HG03060 (cell line): Measurements from ENCODE around the gene TBXAS1.

Experiments
- ATAC-seq: cut with Tn5 transposase; IDR thresholded peaks from one replicate; pipeline ENCODE4 v1.9.1; 2021; ENCODE audit warnings: low read depth, moderate number of reproducible peaks; ENCODE audit not compliant: unreplicated experiment

TBXAS1 gene

GRCh38 chr7:139829025-139829774 lies at the start of gene TBXAS1:
TBXAS1 (plus strand) TSS chr7:139829264; CDS start chr7:139829391, 127 bp downstream.
- no peak for ATAC-seq

GRCh38 chr7:139782932-139783331 lies 46.1 kb upstream of the TBXAS1 start:
- ATAC-seq, result no peak

DNA sequence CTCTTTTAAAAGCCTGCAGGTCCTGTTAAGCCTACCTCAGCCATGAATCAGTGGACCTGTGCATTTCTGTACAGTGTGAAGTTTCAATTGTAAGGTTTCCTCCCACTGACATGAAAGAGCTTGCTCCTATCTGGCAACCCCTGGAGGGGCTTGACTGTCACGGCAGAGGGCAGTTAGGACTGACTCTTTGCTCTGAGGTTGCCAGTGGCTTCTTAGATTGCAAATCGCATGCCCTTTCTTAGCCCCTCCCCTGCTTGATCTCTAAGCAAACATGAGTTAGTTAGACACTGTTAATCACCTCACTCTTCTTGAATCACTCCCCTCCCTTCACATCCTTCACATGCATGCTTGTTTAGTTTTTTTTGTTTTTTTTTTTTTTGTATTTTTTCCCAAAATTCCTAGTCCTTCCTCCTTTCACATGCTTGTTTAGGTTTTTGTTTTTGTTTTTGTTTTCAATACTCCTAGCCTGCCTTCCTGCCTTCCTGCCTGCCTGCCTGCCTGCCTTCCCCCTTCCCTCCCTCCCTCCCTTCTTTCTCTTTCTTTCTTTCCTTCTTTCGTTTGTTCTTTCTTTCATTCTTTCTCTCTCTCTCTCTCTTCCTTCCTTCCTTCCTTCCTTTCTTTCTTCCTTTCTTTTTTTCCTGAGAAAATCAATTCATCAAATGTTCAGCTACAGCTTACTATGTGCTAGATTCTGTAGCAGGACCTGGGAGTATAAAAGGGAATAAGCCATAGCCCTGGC lies 45.2 kb upstream of the TBXAS1 start:
- no peak for ATAC-seq

GRCh38 chr7:139784648-139785047 lies 44.4 kb upstream of the TBXAS1 start:
- ATAC-seq, result no peak

- ATAC-seq, result no peak
Observed at GRCh38 chr7:139791316-139791715, 37.7 kb upstream of the TBXAS1 start.

DNA sequence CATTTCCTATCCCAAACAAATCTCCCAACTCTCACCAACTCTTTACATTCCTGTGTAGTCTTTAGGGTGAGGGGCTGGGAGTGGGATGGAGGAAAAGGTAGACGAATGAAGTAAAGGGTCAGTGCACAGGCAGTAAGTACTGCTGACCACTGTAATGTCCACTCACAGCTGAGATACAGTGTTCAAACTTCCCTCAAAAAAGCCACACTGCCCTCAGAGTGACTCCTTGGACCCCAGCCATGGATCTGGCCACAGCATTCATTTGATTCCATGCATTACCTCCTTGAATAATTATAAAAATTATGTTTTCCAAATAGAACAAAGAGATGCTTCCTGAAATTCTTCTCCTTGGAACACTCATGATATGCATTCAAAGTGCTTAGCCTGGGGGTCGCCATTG lies 31.5 kb upstream of the TBXAS1 start:
- ATAC-seq, result no peak

- no peak for ATAC-seq
Observed at GRCh38 chr7:139798221-139798620, 30.8 kb upstream of the TBXAS1 start.

DNA sequence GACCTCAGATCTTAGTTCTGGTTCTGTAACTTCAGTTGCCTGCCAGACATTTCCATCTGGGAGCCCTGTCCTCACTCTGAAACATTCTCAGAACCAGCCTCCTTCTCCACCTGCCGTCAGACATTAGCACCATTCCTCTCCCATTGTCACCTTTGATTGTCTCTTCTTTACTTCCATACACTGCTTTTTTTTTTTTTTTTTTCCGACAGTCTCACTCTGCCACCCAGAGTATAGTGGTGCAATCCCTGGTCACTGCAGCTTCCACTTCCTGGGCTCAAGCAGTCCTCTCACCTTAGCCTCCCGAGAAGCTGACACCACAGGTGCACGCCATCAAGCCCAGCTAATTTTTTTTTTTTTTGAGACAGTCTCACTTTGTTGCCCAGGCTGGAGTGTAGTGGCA lies 30.2 kb upstream of the TBXAS1 start:
- ATAC-seq, result no peak

GRCh38 chr7:139799586-139799985 lies 29.5 kb upstream of the TBXAS1 start:
- ATAC-seq, result no peak

- ATAC-seq, result no peak
Observed at GRCh38 chr7:139804571-139804970, 24.5 kb upstream of the TBXAS1 start.

GRCh38 chr7:139807009-139807408 lies 22.1 kb upstream of the TBXAS1 start:
- ATAC-seq, result no peak

GRCh38 chr7:139808427-139808826 lies 20.6 kb upstream of the TBXAS1 start:
- ATAC-seq, result no peak

GRCh38 chr7:139808846-139809442 lies 20.1 kb upstream of the TBXAS1 start:
- ATAC-seq, result no peak

GRCh38 chr7:139811066-139811465 lies 18.0 kb upstream of the TBXAS1 start:
- ATAC-seq, result no peak

DNA sequence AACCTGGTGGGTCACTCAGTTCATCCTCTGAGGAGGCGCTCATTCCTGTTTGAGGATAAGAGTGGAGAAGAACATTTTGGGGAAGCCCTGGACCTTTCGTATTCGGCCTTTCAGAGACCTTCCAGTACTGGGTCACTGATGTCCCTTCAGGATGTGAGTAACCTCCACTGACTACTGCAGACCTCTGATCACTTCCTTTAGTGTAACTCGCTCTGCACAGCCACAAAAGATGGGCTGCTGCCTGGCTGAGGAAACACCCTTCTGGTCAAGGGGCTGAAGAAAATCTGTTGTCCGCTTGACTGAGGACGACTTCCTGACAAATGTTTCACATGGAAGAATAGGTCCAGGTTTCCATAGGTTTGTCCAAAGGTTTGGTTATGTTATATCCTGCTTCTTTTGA lies 15.9 kb upstream of the TBXAS1 start:
- no peak for ATAC-seq

DNA sequence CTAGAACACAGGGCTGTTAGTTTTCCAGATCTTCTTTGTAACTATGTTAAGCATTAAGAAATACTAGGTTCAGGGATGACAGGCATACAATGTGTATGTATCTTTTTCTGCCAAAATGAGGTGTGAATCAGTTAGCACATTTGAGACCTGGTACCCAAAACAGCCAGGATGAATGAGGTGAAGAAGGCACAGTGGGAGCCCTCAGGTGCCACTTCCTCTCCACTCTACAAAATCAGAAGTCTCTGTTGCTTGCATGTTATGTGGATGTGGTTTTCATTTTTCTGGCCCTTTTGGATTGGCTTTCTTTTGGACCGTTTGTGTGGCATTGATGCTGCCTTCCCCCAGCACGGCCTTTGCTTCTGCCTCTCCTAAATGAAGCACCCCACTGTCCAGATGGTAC lies 15.4 kb upstream of the TBXAS1 start:
- no peak for ATAC-seq

GRCh38 chr7:139817249-139817648 lies 11.8 kb upstream of the TBXAS1 start:
- ATAC-seq, result no peak

DNA sequence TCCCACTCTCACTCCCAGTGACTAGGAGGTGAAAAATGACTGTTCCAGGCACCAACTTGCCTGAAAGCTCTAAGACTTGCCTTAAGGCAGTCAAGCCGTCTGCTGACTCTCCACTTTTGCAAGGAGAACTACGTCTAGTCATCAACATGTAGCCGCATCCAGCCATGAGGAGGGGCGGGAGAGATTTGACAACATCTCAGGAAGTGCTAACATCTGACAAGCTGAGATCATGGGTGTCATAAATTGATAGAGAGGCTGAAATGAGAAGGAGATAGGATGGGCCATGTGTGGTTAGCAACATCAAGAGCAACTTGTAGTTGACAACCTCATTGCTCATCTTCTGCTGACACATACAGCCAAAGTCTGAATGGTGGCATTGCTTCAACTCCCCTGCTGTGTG lies 9.0 kb upstream of the TBXAS1 start:
- ATAC-seq, result no peak

GRCh38 chr7:139821349-139822105 lies 7.5 kb upstream of the TBXAS1 start:
- ATAC-seq, result no peak

DNA sequence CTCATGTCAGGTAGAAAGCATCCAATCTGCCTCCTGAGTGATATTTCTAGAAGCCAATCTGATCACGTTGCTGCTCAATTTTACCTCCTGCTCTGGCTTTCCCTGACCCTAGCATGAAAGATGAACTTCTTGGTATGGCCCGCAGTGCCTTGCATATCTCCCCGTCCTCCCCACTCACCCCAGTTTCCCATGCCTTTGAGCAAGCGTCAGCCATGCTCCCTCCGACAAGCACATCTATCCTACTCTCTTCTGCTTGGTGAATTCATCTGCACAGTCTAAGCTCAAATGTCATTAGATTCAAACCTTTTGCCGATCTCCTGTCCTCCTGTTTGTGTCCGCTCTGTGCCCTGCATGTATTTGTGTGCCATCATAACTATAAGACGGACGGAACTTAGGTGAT lies 6.2 kb upstream of the TBXAS1 start:
- no peak for ATAC-seq

DNA sequence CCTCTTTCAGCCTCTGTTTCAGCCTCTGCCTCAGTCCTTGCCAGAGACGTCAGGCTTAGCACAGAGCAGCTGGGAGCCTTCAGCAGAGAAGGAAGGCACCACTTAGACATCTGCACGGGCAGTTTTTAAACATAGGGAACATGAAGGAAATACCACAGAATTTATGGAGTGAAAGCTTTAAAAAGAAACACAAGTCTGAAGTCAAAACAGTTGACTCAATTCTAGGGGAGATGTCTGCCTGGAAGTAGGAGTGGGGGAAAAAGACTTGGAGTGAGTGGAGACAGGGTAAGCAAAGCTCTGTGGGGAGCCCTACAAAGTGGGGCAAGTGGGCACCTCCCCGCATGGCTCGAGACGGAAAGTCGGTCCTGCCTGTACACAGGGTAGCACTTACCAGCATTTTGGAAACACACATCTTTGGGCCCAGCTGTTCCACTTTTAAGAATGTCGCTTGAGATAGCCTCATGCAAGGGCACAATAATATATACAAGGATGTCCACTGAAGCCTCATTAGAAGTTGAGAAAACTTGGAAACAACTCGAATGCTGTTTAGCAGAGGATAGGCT lies 5.0 kb upstream of the TBXAS1 start:
- no peak for ATAC-seq
